H1 (cell line): ENCODE data around the gene SORCS3. TPM values are rescaled to one million over a fixed set of nuclear protein-coding genes. Genes with fewer than 3 reads are reported as not detected.

Source experiments
- CTBP2 ChIP-seq: IDR thresholded peaks from 2 replicates; pipeline ENCODE4 v1.7.0; 2011; ENCODE audit warnings: borderline replicate concordance, mild to moderate bottlenecking, moderate library complexity, mixed read lengths, low read length; ENCODE audit not compliant: insufficient read depth, insufficient read length
- TBP ChIP-seq: IDR thresholded peaks from 2 replicates; pipeline ENCODE4 v1.6.1; 2011; ENCODE audit warnings: low read depth, low read length, improper control_type of control experiment
- polyA plus RNA-seq, 7 experiments: library from polyadenylated mRNA; depleted of rRNA in 3 of 7; stranded (reverse) in 5 of 7; unstranded in 2 of 7; fragments of >200 nt in 5 of 7; fragments of 200-250 nt in 2 of 7; gene quantifications; 1 replicate in 5 of 7; 2 replicates in 1 of 7; 4 replicates in 1 of 7; pipeline versions ENCODE4 v1.2.1 to v1.2.3, GENCODE V29; 2011 to 2013; ENCODE audit warnings: missing spikeins in 2 of 7, mixed read lengths in 2 of 7
- total RNA-seq: library from RNA; stranded (reverse); fragmentation: NEBNext Ultra II Directional; extraction: Animal tissue kit (Norgen Biotek cat#: 25700); gene quantifications from 2 replicates; pipeline ENCODE4 v1.2.1, GENCODE V29; 2021

SORCS3 gene
- total and polyA plus RNA-seq, 2 of the 8 experiments (the other 6 are each of a cell fraction or from before 2014, with no cell fraction given) = 0.26 to 0.88 TPM

- no peak for TF ChIP-seq CTBP2
- TF ChIP-seq TBP = no peak
These were observed 35.8 kb downstream of the SORCS3 start (continued) for GRCh38 chr10:104676874-104677273.
